Fibroblast of villous mesenchyme (primary cell): Measurements from ENCODE around the gene MROH7. TPM values are rescaled to one million over a fixed set of nuclear protein-coding genes. Genes with fewer than 3 reads are reported as not detected.

ENCODE experiments used
- DNase-seq: peaks from one replicate; pipeline ENCODE4 v3.0.0-alpha.2; 2010; ENCODE audit warnings: low read depth
- H3K4me3 ChIP-seq: 2 replicates; pipeline ENCODE4 v1.5.1; 2011; ENCODE audit warnings: low read depth, mild to moderate bottlenecking, low read length
- CTCF ChIP-seq: IDR thresholded peaks from 2 replicates; pipeline ENCODE4 v1.5.1; 2012; ENCODE audit warnings: low read depth, mild to moderate bottlenecking, low read length; ENCODE audit not compliant: insufficient read depth
- total RNA-seq: library from RNA; depleted of rRNA; stranded (reverse); fragments of >200 nt; gene quantifications from 2 replicates; pipeline ENCODE4 v1.2.3, GENCODE V29; 2012

Gene MROH7
- total RNA-seq, 1 donor: under 0.01 TPM

GRCh38 chr1:54745274-54745673, 103.7 kb downstream of the MROH7 start:
- H3K4me3 ChIP-seq: no peak overlapping the region
- DNase-seq: no peak
- TF ChIP-seq CTCF: no peak

- no peak for DNase-seq
- no peak overlapping the region for H3K4me3 ChIP-seq
Observed at GRCh38 chr1:54745864-54746263, 104.3 kb downstream of the MROH7 start.

DNA sequence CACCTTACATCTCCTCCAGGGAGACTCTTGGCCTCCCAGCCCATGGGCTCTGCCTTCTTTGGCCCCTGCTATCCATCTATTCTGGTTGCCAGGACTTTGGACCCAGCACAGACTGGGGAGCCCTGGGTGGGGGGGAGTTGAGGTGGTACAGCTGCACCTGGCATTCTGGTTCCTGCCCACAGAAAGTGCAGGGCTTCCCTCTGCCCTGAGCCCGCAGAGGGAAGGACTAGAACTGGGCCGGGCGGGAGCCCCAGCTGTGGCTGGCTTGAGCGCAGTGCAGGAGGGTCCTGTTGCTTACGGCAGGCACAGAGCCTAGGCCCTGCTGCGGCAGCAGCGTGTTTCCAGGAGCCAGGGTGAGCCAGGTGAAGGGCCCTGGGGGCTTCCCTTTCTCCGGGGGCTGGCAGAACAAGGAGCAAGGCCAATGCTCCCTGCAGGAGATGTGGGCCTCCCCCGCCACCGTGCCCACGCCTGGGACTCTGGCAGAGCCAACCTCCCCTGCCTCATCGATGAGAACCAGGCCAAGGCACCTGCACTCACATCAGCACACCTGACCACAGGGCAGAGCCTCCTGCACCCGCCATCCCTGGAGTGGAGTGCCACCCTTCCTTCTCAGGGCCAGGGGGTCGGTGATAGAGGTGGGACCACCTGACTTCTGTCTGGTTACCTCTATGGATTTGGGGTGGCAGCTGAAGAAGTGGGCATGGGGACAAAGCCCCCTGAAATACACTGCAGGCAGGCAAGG, 106.7 kb downstream of the MROH7 start:
- no peak overlapping the region for H3K4me3 ChIP-seq
- no peak for DNase-seq
- TF ChIP-seq CTCF: no peak

More at GRCh38 chr1:54745864-54746263, 104.3 kb downstream of the MROH7 start:
- no peak for TF ChIP-seq CTCF

DNA sequence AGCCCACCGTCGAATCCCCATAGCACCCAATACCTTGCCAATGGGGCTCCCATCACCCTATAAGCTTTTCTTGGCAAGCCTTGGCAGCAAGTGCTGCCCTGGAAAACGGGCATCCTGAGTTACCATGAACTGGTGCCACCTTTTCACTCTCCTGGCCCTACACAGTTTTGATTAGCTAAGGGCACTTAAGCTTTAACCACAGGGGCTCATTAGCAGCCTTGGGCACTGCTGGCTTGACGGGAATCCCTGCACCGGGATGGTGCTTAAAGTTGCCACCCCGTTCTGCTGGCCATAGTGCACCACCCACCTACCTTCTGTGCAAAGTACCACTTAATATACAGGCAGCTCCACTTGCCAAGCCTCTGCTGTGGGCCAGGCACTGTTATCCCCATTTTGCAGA, 109.0 kb downstream of the MROH7 start:
- no peak overlapping the region for H3K4me3 ChIP-seq
- DNase-seq: no peak
- TF ChIP-seq CTCF: no peak

DNA sequence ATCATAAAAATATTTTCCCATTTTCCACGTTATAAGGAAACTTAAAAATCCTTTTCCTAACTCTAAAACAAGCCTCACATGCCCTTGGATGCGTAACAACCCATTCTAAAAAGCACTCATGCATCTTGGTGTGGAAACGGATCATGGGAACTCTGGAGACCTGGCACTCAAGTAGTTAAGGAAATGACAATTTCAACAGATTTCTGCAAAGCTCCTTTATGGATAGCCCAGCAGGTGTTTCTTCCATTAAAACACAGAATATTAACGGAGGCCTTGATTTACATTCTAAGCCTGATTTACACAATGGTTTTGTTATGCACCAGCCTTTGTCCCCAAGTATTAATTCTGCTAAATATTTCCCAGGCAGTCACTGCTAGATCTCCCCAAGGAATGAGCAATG, 109.8 kb downstream of the MROH7 start:
- no peak overlapping the region for H3K4me3 ChIP-seq
- DNase-seq: no peak
- no peak for TF ChIP-seq CTCF

- no peak for DNase-seq
- no peak for TF ChIP-seq CTCF
- H3K4me3 ChIP-seq: no peak overlapping the region
Observed at GRCh38 chr1:54754045-54754444, 112.5 kb downstream of the MROH7 start.
